GM21381 (cell line): ENCODE measurements around the gene ADAMTS8.

ENCODE experiments used
- ATAC-seq: cut with Tn5 transposase; IDR thresholded peaks from one replicate; pipeline ENCODE4 v1.9.1; 2021; ENCODE audit warnings: mild to moderate bottlenecking, moderate library complexity; ENCODE audit not compliant: unreplicated experiment

The ADAMTS8 gene

DNA sequence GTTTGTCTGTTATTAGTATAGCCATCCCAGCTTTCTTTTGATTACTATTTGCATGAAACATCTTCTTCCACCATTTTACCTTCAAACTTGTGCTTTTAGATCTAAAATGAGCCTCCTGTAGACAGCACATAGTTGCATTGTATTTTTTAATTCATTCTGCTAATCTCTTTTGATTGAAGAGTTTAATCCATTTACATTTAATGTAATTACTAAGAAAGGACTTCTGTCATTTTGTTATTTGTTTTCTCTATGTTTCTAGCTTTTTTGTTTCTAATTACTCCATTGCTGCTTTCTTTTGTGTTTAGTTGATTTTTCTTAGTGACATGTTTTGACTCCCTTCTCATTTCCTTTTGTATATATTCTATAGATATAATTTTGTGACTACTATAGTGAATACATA, 70.0 kb downstream of the ADAMTS8 start:
- ATAC-seq: no peak
